Midbrain (tissue), 1 donor: ENCODE data around the gene IER3.
A peak's percentile ranks its signal among the peaks of the same experiment; 100 is the strongest.
"Not testable (repeated sequence)": the region's sequence is repeated elsewhere in the genome, so short reads cannot be mapped to it uniquely, and the experiment has no call there.

ENCODE experiments used
- DNase-seq: peaks from one replicate; lab custom pipeline; 2025; lab: John Stamatoyannopoulos, UW

The IER3 gene

GRCh38 chr6:30723843-30724741, 20.3 kb downstream of the IER3 start:
- not testable (repeated sequence) for DNase-seq

GRCh38 chr6:30723159-30723842, 21.0 kb downstream of the IER3 start:
- DNase-seq: not testable (repeated sequence)

- peak; percentile 83 for DNase-seq
These were observed 21.9 kb downstream of the IER3 start for GRCh38 chr6:30722280-30723112.

GRCh38 chr6:30722025-30722279, 22.4 kb downstream of the IER3 start:
- not testable (repeated sequence) for DNase-seq

GRCh38 chr6:30721198-30722024, 22.9 kb downstream of the IER3 start:
- peak; percentile 89 for DNase-seq

- peak; percentile 56 for DNase-seq
These were observed 23.6 kb downstream of the IER3 start for GRCh38 chr6:30720738-30721197.

GRCh38 chr6:30719791-30720737, 24.3 kb downstream of the IER3 start, which contains the start of gene TUBB:
Gene TUBB (plus strand): TSS chr6:30720352. CDS start chr6:30720507, 155 bp downstream.
- peak; percentile 98 for DNase-seq

GRCh38 chr6:30719356-30719755, 25.0 kb downstream of the IER3 start:
- no peak for DNase-seq

GRCh38 chr6:30717845-30718720, 26.3 kb downstream of the IER3 start:
- DNase-seq: not testable (repeated sequence)

GRCh38 chr6:30717129-30717844, 27.1 kb downstream of the IER3 start, which contains the start of gene MDC1:
Gene MDC1 (minus strand): TSS chr6:30717281. CDS start chr6:30715175, 2,106 bp downstream.
- peak; percentile 99 for DNase-seq

- DNase-seq: no peak
These were observed 27.5 kb downstream of the IER3 start for GRCh38 chr6:30716879-30717128.

GRCh38 chr6:30714263-30714662, 30.1 kb downstream of the IER3 start:
- no peak for DNase-seq

- DNase-seq: no peak
These were observed 31.9 kb downstream of the IER3 start for GRCh38 chr6:30712441-30712945.

GRCh38 chr6:30711758-30712380, 32.5 kb downstream of the IER3 start:
- DNase-seq: no peak

GRCh38 chr6:30709101-30709868, 35.1 kb downstream of the IER3 start:
- DNase-seq: no peak

- no peak for DNase-seq
These were observed 37.0 kb downstream of the IER3 start for GRCh38 chr6:30707281-30707850.

GRCh38 chr6:30705620-30706019, 38.7 kb downstream of the IER3 start:
- no peak for DNase-seq
